ENCODE data around the gene ITGB7. TPM values are rescaled to one million over a fixed set of nuclear protein-coding genes. Genes with fewer than 3 reads are reported as not detected.
A peak's percentile ranks its signal among the peaks of the same experiment; 100 is the strongest.
"Not testable (repeated sequence)": the region's sequence is repeated elsewhere in the genome, so short reads cannot be mapped to it uniquely, and the experiment has no call there.

Gene ITGB7
- total RNA-seq, 2 experiments from 2014 or later, result 500 to 503 TPM

DNA sequence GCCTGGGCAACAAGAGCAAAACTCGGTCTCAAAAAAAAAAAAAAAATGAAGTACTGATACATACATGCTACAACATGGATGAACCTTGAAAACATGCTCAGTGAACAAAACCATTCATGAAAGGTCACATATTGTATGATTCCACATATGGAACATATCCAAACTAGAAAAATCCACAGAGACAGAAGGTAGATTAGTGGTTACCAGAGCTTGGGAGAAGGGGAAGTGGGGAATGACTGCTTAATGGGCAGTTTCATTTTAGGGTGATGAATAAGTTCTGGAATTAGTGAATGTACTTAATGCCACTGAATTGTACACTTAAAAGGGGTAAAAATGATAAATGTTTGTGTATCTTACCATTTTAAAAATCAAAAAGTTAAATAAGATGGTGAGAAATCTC, 2.7 kb downstream of the ITGB7 start:
- DNase-seq (no peak), ATAC-seq (no peak)
- Mint-ChIP-seq H3K27ac (no peak overlapping the region), H3K4me3 (peak overlapping the region; percentile 45), H3K9me3 (ENCODE audit: insufficient read depth) (no peaks in the 10 kb centered on the region), H3K4me1 (ENCODE audit: low read depth) (peaks cover 80% of the 10 kb centered on the region), H3K27me3 (ENCODE audit: low read depth) (no peaks in the 10 kb centered on the region), H3K36me3 (ENCODE audit: low read depth) (peaks cover 67% of the 10 kb centered on the region)
- POLR2A ChIA-PET, result interaction anchor here (0.7 to 1.4 kb wide), 2 partner anchors 15 to 46 kb away, joined by 3 to 4 read pairs; no protein-coding TSS in a partner anchor
- CTCF ChIA-PET, result interaction anchor here (1.1 to 2.8 kb wide), 6 partner anchors 9 to 139 kb away, joined by 3 to 7 read pairs (median 4); no protein-coding TSS in a partner anchor

DNA sequence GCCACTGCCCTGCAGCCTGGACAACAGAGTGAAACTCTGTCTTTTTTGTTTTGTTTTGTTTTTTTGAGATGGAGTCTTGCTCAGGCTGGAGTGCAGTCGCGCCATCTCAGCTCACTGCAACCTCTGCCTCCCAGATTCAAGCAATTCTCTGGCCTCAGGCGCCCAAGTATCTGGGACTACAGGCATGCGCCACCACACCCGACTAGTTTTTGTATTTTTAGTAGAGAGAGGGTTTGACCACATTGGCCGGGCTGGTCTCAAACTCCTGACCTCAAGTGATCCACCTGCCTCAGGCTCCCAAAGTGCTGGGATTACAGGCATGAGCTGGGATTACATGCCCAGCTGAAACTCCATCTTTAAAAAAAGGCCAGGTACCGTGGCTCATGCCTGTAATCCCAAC, 4.7 kb downstream of the ITGB7 start:
- CTCF ChIA-PET, result interaction anchor here (0.7 to 6.5 kb wide), 9 partner anchors 10 to 90 kb away, joined by 3 to 58 read pairs (median 3); partner anchors contain the start of gene ESPL1
- not testable (repeated sequence) for H3K9me3 Mint-ChIP-seq (ENCODE audit: insufficient read depth); H3K27me3 Mint-ChIP-seq (ENCODE audit: low read depth); H3K27ac Mint-ChIP-seq; DNase-seq; H3K4me3 Mint-ChIP-seq; ATAC-seq
- Mint-ChIP-seq H3K4me1 (ENCODE audit: low read depth) (peaks cover 79% of the 10 kb centered on the region), H3K36me3 (ENCODE audit: low read depth) (peaks cover 77% of the 10 kb centered on the region)
- POLR2A ChIA-PET, result interaction anchor here (0.8 to 7.9 kb wide), 5 partner anchors 14 to 66 kb away, joined by 3 to 57 read pairs (median 4); partner anchors contain the start of genes CSAD, ESPL1 and ZNF740

DNA sequence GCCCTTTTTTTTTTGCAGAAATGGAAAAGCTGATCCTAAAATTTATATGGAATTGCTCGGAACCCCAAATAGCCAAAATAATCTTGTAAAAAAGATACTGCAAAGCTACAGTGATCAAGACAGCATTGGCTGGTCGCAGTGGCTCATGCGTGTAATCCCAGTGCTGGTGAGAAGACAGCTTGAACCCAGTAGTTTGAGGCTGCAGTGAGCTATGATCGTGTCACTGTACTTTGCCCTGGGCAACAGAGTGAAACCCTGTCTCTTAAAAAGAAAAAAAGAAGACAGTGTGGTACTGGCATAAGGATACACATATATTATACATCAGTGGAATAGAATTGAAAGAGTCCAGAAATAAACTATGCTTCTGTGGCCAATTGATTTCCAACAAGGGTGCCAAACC, 5.4 kb downstream of the ITGB7 start:
- ChIA-PET CTCF (interaction anchor here (0.7 to 6.5 kb wide), 9 partner anchors 11 to 91 kb away, joined by 3 to 58 read pairs (median 3); partner anchors contain the start of gene ESPL1), POLR2A (interaction anchor here (0.8 to 7.9 kb wide), 6 partner anchors 9 to 67 kb away, joined by 3 to 57 read pairs (median 4); partner anchors contain the start of genes CSAD, ESPL1 and ZNF740)
- DNase-seq (no peak), ATAC-seq (no peak)
- peak overlapping the region; percentile 58 for H3K27ac Mint-ChIP-seq
- peaks cover 79% of the 10 kb centered on the region for H3K36me3 Mint-ChIP-seq (ENCODE audit: low read depth)
- H3K27me3 Mint-ChIP-seq (ENCODE audit: low read depth), result no peaks in the 10 kb centered on the region
- H3K4me3 Mint-ChIP-seq, result peak overlapping the region; percentile 48
- peaks cover 79% of the 10 kb centered on the region for H3K4me1 Mint-ChIP-seq (ENCODE audit: low read depth)
- no peaks in the 10 kb centered on the region for H3K9me3 Mint-ChIP-seq (ENCODE audit: insufficient read depth)

DNA sequence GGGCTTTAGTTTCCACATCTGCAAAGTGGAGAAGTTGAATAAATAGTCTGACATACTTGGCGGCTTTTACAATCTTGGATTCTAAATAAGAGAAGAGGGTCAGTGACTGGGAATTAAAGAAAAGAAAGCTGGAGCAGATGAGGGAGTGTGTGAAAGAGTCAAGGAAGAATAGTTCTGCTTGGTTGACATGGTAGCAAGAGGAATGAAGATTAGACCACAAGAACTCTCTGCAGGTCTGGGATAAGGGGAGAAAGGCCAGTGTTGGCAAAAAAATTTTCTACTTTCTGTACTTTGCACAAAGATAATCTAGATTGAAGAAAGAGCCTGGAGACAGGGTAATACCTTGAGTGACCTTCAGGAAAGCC, 5.9 kb downstream of the ITGB7 start:
- H3K27me3 Mint-ChIP-seq (ENCODE audit: low read depth), result no peaks in the 10 kb centered on the region
- H3K27ac Mint-ChIP-seq, result peak overlapping the region; percentile 88
- H3K4me1 Mint-ChIP-seq (ENCODE audit: low read depth), result peaks cover 81% of the 10 kb centered on the region
- no peaks in the 10 kb centered on the region for H3K9me3 Mint-ChIP-seq (ENCODE audit: insufficient read depth)
- H3K4me3 Mint-ChIP-seq, result peak overlapping the region; percentile 68
- no peak for DNase-seq
- H3K36me3 Mint-ChIP-seq (ENCODE audit: low read depth), result peaks cover 80% of the 10 kb centered on the region
- CTCF ChIA-PET, result interaction anchor here (0.9 to 6.5 kb wide), 10 partner anchors 12 to 151 kb away, joined by 3 to 58 read pairs (median 4); partner anchors contain the start of gene ESPL1
- POLR2A ChIA-PET, result interaction anchor here (0.8 to 7.9 kb wide), 5 partner anchors 10 to 67 kb away, joined by 4 to 57 read pairs (median 5); partner anchors contain the start of genes CSAD, ESPL1 and ZNF740
- no peak for ATAC-seq

DNA sequence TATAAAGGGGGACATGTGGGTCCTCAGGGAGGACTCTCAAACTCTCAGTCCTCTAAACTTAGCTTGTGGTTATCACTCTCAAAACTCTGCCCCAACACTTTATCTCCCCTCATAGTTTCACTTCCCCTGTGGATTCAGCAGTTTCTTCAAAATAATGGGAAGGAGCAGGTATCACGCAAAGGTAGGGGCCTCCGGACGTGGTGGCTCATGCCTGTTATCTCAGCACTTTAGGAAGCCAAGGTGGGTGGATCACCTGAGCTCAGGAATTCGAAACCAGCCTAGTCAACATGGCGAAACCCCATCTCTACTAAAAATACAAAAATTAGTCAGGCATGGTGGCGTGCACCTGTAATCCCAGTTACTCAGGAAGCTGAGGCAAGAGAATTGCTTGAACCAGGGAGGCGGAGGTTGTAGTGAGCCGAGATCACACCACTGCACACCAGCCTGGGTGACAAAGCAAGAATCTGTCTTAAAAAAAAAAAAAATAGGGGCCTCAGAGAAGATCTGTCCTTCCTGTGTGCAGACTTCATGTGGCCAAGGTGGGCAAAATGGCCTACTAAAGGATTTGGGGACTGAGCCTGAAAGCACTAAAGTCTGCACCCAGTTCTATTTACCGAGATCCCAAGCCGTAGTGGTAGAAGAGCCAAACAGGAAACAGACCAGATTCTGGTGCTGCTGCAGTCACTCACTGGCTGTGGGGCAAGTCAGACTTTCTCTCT, 6.4 kb downstream of the ITGB7 start:
- DNase-seq, result peak; percentile 57
- H3K9me3 Mint-ChIP-seq (ENCODE audit: insufficient read depth), result no peaks in the 10 kb centered on the region
- peak; percentile 44 for ATAC-seq
- peak overlapping the region; percentile 68 for H3K4me3 Mint-ChIP-seq
- H3K36me3 Mint-ChIP-seq (ENCODE audit: low read depth), result peaks cover 81% of the 10 kb centered on the region
- POLR2A ChIA-PET, result interaction anchor here (0.8 to 7.9 kb wide), 5 partner anchors 10 to 67 kb away, joined by 4 to 57 read pairs (median 6); partner anchors contain the start of genes CSAD, ESPL1 and ZNF740
- no peaks in the 10 kb centered on the region for H3K27me3 Mint-ChIP-seq (ENCODE audit: low read depth)
- peaks cover 79% of the 10 kb centered on the region for H3K4me1 Mint-ChIP-seq (ENCODE audit: low read depth)
- CTCF ChIA-PET, result interaction anchor here (0.9 to 6.5 kb wide), 8 partner anchors 12 to 152 kb away, joined by 3 to 58 read pairs (median 4); partner anchors contain the start of genes AAAS and ESPL1
- H3K27ac Mint-ChIP-seq, result peak overlapping the region; percentile 88

DNA sequence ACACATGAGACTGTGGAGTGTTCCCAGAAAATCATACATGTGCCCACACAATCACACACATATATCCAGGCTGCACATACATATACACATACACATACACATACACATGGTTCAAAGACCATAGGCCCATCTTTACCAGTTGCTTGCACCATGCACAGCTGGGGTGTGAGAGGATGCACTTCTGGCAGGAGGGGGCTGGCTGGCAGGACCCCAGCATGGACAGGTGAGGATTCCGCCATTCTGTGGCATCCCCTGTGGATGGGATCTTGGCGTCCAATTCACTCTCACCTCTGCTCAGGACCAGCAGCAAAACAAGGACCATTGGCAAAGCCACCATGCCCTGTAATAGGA, 7.0 kb downstream of the ITGB7 start:
- ChIA-PET POLR2A (interaction anchor here (0.8 to 7.9 kb wide), 4 partner anchors 11 to 68 kb away, joined by 5 to 57 read pairs (median 18); partner anchors contain the start of genes CSAD, ESPL1 and ZNF740), CTCF (interaction anchor here (0.9 to 6.5 kb wide), 9 partner anchors 11 to 152 kb away, joined by 3 to 58 read pairs (median 5); partner anchors contain the start of genes AAAS and ESPL1)
- H3K4me1 Mint-ChIP-seq (ENCODE audit: low read depth), result peaks cover 77% of the 10 kb centered on the region
- peak overlapping the region; percentile 88 for H3K27ac Mint-ChIP-seq
- peaks cover 81% of the 10 kb centered on the region for H3K36me3 Mint-ChIP-seq (ENCODE audit: low read depth)
- DNase-seq, result no peak
- H3K4me3 Mint-ChIP-seq, result peak overlapping the region; percentile 68
- H3K27me3 Mint-ChIP-seq (ENCODE audit: low read depth), result no peaks in the 10 kb centered on the region
- ATAC-seq, result no peak
- no peaks in the 10 kb centered on the region for H3K9me3 Mint-ChIP-seq (ENCODE audit: insufficient read depth)

DNA sequence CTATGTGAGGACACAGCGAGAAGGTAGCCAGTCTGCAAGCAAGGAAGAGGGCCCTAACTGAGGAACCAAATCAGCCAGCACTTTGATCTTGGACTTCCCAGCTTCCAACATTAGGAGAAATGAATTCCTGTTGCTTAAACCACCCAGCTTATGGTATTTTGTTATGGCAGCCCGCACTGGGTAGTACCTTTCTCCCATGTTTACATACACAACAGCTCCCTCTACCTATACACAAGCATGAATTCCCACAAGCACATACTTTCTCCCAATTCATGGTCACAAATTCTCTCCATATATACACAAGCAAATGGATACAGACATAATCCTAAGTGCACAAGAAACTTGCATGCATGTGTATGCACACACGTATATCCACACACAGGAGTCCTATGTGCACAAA, 7.4 kb downstream of the ITGB7 start:
- peak overlapping the region; percentile 68 for H3K4me3 Mint-ChIP-seq
- ChIA-PET CTCF (interaction anchor here (0.9 to 6.5 kb wide), 17 partner anchors 9 to 153 kb away, joined by 3 to 58 read pairs (median 4); partner anchors contain the start of genes AAAS and ESPL1), POLR2A (interaction anchor here (1.1 to 7.9 kb wide), 4 partner anchors 11 to 68 kb away, joined by 3 to 57 read pairs (median 18); partner anchors contain the start of genes CSAD, ESPL1 and ZNF740)
- H3K27ac Mint-ChIP-seq, result peak overlapping the region; percentile 88
- DNase-seq, result no peak
- no peak for ATAC-seq
- peaks cover 82% of the 10 kb centered on the region for H3K36me3 Mint-ChIP-seq (ENCODE audit: low read depth)
- H3K9me3 Mint-ChIP-seq (ENCODE audit: insufficient read depth), result no peaks in the 10 kb centered on the region
- no peaks in the 10 kb centered on the region for H3K27me3 Mint-ChIP-seq (ENCODE audit: low read depth)
- H3K4me1 Mint-ChIP-seq (ENCODE audit: low read depth), result peaks cover 76% of the 10 kb centered on the region

DNA sequence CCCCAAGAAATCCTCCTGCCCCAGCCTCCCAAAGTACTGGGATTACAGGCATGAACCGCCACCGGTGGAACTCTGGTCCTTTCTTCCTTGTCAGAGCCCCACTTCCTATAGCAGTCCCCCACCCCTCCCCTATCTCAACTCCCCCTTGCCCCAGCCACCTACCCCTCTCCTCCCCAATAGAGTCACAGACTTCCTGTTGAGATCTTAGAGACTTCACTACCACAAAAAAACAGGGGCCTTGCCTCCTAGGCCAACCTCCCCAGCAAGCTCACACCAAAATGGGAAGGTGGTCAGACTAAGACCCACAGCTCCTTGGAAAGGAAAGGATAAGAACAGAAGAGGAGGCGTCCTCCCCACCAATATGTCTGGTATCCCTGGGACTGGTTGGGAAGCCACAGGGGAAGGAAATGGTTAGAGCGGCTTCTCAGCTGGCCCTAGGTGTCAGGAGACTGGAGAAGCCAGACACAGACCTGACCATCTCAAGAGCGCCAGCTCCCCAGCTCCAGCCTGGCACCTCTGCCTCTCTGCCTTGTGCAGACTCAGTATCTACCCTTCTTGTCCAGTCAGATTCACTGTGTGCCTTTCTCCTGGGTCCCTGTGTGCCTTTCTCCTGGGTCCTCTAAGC, 8.5 kb downstream of the ITGB7 start:
- DNase-seq (no peak), ATAC-seq (peak; percentile 54)
- Mint-ChIP-seq H3K27ac (peak overlapping the region; percentile 86), H3K4me3 (peak overlapping the region; percentile 62), H3K4me1 (ENCODE audit: low read depth) (peaks cover 65% of the 10 kb centered on the region), H3K27me3 (ENCODE audit: low read depth) (no peaks in the 10 kb centered on the region), H3K36me3 (ENCODE audit: low read depth) (peaks cover 82% of the 10 kb centered on the region), H3K9me3 (ENCODE audit: insufficient read depth) (no peaks in the 10 kb centered on the region)
- CTCF ChIA-PET, result interaction anchor here (0.9 to 6.5 kb wide), 21 partner anchors 9 to 154 kb away, joined by 3 to 58 read pairs (median 6); partner anchors contain the start of genes AAAS, CSAD, ESPL1 and SOAT2
- POLR2A ChIA-PET, result interaction anchor here (0.7 to 7.9 kb wide), 9 partner anchors 8 to 96 kb away, joined by 3 to 57 read pairs (median 4); partner anchors contain the start of genes CSAD, ESPL1, ITGB7 and SOAT2

DNA sequence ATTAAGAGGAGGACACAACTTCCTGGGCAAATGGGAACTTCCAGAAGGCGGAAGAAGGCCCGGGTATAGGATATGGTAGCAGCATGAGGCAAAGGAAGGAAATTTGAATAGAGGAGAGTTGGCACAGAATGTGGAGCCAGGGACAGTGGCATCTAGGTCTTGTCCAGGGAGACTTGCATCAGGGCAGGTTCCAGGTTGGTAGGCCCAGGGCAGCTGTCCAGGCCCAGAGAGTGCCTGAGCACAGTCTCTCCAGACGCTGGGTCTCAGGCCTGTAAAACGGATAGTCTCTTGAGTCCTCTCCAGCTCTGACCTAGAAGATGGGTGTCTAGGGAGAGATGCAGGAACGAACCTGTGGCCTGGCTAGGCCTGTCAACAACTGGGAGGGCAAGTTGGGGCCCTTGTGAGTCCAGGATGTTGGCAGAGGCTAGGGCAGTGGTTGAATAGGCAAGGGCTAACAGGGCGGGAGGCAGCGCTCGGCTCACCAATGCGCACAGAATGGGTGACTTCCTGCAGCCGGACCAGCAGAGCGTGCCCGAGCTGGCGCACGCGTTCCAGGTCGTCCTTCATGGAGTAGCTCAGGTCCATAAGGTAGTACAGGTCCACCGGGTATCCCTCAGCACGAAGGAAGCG, 9.9 kb downstream of the ITGB7 start:
- peak overlapping the region; percentile 71 for H3K27ac Mint-ChIP-seq
- H3K36me3 Mint-ChIP-seq (ENCODE audit: low read depth), result peaks cover 89% of the 10 kb centered on the region
- H3K4me1 Mint-ChIP-seq (ENCODE audit: low read depth), result peaks cover 57% of the 10 kb centered on the region
- ChIA-PET CTCF (interaction anchor here (0.8 to 6.5 kb wide), 12 partner anchors 8 to 131 kb away, joined by 3 to 58 read pairs (median 6); partner anchors contain the start of genes AAAS, CSAD, SOAT2 and ZNF740), POLR2A (interaction anchor here (0.7 to 7.9 kb wide), 4 partner anchors 8 to 71 kb away, joined by 3 to 57 read pairs (median 16); partner anchors contain the start of genes CSAD, ESPL1 and ZNF740)
- H3K9me3 Mint-ChIP-seq (ENCODE audit: insufficient read depth), result no peaks in the 10 kb centered on the region
- no peaks in the 10 kb centered on the region for H3K27me3 Mint-ChIP-seq (ENCODE audit: low read depth)
- ATAC-seq (no peak), DNase-seq (no peak)
- no peak overlapping the region for H3K4me3 Mint-ChIP-seq

DNA sequence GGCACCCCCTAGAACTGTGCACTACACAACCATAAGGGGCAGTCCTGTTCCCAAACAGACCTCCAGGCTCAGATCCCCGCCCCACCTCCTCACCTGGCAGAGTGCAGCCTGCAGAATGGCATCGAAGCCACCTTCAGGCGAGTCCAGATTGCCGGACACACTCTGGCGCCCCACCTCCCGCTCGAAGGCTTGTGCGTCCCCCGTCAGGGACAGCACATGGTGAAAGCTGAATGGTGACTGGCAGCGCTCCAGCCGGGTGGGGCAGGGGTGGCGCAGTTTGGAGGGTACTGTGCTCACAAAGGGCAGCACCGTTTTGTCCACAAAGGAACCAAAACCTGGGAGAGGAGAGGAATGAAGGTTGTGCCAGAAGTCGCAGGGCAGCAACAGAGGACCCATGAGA, 10.6 kb downstream of the ITGB7 start:
- CTCF ChIA-PET, result interaction anchor here (1.1 to 6.5 kb wide), 5 partner anchors 7 to 125 kb away, joined by 3 to 58 read pairs (median 18); partner anchors contain the start of genes AAAS and ESPL1
- ATAC-seq, result no peak
- Mint-ChIP-seq H3K9me3 (ENCODE audit: insufficient read depth) (no peaks in the 10 kb centered on the region), H3K4me1 (ENCODE audit: low read depth) (peaks cover 56% of the 10 kb centered on the region), H3K4me3 (peak overlapping the region; percentile 32), H3K27ac (peak overlapping the region; percentile 71), H3K36me3 (ENCODE audit: low read depth) (peaks cover 92% of the 10 kb centered on the region), H3K27me3 (ENCODE audit: low read depth) (no peaks in the 10 kb centered on the region)
- DNase-seq, result no peak
- POLR2A ChIA-PET, result interaction anchor here (1.3 to 7.9 kb wide), 2 partner anchors 9 to 15 kb away, joined by 3 to 57 read pairs; partner anchors contain the start of genes CSAD and ZNF740
